A673 (cell line): Measurements from ENCODE around the gene DPF3.

Experiments used
- EZH2 ChIP-seq: fragments of 200-600 bp; sonication (generic); IDR thresholded peaks from 2 replicates; pipeline ENCODE4 v1.6.1; 2017; ENCODE audit warnings: borderline replicate concordance, low read depth, mild to moderate bottlenecking, mixed read lengths, antibody characterized with exemption, low read length; ENCODE audit not compliant: poor library complexity, severe bottlenecking
- TF ChIP-seq, protein P1 (sequence below): fragments of 300-800, 200-600 bp; sonication (generic); conservative IDR thresholded peaks from 2 replicates; pipeline ENCODE4 v1.5.1; 2017; ENCODE audit warnings: low read depth, mild to moderate bottlenecking, antibody characterized with exemption, low read length, moderate library complexity, mixed read lengths

DNA sequence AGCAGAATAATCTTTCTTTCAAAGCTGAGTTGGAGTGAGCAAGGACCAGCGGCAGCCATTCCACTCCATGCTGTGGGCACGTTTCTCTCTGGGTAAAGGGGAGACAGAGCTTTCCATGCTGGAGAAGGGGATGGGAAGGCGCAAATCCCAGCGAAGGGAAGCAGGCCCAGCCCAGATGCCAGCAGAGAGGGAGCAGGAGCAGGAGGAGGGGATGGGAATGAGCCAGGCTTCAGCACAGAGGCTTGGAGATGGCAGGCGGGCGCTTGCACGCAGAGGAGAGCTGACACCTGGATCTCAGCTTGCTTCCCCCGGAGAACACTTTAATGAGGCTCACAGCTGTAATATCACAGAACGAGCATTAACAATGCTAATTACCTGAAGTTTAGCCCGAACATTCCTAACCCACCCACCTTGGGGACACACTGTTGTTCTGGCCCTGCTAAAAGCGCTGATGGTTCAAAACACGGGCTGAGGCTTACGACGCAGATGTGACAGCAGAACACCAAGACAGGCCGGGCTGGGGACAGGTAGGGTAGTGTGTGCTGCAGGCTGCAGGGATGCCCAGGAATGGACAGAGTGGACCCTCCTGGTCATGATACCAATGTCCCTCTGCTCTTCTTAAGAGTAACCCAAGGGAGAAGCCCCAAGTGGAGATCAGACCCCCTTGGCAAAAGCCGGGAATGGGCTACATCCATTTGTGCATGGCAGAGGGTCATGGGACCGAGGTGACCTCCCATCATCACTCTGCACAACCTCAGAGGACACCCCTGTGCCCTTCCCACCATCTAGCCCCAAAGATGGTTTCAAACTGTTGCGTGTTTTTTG, 288.6 kb downstream of the DPF3 start:
- TF ChIP-seq, protein P1, sequence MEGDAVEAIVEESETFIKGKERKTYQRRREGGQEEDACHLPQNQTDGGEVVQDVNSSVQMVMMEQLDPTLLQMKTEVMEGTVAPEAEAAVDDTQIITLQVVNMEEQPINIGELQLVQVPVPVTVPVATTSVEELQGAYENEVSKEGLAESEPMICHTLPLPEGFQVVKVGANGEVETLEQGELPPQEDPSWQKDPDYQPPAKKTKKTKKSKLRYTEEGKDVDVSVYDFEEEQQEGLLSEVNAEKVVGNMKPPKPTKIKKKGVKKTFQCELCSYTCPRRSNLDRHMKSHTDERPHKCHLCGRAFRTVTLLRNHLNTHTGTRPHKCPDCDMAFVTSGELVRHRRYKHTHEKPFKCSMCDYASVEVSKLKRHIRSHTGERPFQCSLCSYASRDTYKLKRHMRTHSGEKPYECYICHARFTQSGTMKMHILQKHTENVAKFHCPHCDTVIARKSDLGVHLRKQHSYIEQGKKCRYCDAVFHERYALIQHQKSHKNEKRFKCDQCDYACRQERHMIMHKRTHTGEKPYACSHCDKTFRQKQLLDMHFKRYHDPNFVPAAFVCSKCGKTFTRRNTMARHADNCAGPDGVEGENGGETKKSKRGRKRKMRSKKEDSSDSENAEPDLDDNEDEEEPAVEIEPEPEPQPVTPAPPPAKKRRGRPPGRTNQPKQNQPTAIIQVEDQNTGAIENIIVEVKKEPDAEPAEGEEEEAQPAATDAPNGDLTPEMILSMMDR = no peak
- no peak for TF ChIP-seq EZH2
